ENCODE data around the gene PDAP1.

DNA sequence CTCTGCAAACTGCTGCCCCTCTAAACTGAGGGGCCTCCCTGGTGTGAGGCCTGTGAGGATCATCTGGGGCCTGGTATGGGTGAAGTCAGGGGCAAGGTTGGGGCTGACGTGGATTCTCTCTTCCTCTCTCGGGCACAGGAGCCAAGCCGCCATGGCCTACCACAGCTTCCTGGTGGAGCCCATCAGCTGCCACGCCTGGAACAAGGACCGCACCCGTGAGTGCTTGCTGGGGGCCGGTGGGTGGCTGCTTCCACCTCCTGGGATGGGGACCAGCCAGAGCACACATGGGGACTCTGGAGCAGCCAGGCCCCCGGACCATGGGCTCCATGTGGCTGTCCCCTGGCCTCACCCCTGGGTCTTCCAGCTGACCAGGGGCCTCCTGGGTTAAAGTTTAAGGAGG lies 22.8 kb downstream of the PDAP1 start:
- TF ChIP-seq, protein P1, sequence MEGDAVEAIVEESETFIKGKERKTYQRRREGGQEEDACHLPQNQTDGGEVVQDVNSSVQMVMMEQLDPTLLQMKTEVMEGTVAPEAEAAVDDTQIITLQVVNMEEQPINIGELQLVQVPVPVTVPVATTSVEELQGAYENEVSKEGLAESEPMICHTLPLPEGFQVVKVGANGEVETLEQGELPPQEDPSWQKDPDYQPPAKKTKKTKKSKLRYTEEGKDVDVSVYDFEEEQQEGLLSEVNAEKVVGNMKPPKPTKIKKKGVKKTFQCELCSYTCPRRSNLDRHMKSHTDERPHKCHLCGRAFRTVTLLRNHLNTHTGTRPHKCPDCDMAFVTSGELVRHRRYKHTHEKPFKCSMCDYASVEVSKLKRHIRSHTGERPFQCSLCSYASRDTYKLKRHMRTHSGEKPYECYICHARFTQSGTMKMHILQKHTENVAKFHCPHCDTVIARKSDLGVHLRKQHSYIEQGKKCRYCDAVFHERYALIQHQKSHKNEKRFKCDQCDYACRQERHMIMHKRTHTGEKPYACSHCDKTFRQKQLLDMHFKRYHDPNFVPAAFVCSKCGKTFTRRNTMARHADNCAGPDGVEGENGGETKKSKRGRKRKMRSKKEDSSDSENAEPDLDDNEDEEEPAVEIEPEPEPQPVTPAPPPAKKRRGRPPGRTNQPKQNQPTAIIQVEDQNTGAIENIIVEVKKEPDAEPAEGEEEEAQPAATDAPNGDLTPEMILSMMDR (IDR thresholded peaks at IDR 0.05) = no peak
- no peak for TF ChIP-seq EP300 (IDR thresholded peaks at IDR 0.05)
- TF ChIP-seq NFE2L2 (conservative IDR thresholded peaks at IDR 0.05; ENCODE audit: low read length) = no peak
- TF ChIP-seq, protein P2, sequence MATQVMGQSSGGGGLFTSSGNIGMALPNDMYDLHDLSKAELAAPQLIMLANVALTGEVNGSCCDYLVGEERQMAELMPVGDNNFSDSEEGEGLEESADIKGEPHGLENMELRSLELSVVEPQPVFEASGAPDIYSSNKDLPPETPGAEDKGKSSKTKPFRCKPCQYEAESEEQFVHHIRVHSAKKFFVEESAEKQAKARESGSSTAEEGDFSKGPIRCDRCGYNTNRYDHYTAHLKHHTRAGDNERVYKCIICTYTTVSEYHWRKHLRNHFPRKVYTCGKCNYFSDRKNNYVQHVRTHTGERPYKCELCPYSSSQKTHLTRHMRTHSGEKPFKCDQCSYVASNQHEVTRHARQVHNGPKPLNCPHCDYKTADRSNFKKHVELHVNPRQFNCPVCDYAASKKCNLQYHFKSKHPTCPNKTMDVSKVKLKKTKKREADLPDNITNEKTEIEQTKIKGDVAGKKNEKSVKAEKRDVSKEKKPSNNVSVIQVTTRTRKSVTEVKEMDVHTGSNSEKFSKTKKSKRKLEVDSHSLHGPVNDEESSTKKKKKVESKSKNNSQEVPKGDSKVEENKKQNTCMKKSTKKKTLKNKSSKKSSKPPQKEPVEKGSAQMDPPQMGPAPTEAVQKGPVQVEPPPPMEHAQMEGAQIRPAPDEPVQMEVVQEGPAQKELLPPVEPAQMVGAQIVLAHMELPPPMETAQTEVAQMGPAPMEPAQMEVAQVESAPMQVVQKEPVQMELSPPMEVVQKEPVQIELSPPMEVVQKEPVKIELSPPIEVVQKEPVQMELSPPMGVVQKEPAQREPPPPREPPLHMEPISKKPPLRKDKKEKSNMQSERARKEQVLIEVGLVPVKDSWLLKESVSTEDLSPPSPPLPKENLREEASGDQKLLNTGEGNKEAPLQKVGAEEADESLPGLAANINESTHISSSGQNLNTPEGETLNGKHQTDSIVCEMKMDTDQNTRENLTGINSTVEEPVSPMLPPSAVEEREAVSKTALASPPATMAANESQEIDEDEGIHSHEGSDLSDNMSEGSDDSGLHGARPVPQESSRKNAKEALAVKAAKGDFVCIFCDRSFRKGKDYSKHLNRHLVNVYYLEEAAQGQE (IDR thresholded peaks at IDR 0.05) = no peak
- TF ChIP-seq, protein P3, sequence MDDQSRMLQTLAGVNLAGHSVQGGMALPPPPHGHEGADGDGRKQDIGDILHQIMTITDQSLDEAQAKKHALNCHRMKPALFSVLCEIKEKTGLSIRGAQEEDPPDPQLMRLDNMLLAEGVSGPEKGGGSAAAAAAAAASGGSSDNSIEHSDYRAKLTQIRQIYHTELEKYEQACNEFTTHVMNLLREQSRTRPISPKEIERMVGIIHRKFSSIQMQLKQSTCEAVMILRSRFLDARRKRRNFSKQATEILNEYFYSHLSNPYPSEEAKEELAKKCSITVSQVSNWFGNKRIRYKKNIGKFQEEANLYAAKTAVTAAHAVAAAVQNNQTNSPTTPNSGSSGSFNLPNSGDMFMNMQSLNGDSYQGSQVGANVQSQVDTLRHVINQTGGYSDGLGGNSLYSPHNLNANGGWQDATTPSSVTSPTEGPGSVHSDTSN (IDR thresholded peaks at IDR 0.05) = no peak
- no peak for TF ChIP-seq PHF8 (IDR thresholded peaks at IDR 0.05; ENCODE audit: borderline replicate concordance, low read depth)
- no peak for TF ChIP-seq RAD21 (conservative IDR thresholded peaks at IDR 0.05 in 1 of 2, IDR thresholded peaks at IDR 0.05 in 1 of 2)
- TF ChIP-seq, protein P4, sequence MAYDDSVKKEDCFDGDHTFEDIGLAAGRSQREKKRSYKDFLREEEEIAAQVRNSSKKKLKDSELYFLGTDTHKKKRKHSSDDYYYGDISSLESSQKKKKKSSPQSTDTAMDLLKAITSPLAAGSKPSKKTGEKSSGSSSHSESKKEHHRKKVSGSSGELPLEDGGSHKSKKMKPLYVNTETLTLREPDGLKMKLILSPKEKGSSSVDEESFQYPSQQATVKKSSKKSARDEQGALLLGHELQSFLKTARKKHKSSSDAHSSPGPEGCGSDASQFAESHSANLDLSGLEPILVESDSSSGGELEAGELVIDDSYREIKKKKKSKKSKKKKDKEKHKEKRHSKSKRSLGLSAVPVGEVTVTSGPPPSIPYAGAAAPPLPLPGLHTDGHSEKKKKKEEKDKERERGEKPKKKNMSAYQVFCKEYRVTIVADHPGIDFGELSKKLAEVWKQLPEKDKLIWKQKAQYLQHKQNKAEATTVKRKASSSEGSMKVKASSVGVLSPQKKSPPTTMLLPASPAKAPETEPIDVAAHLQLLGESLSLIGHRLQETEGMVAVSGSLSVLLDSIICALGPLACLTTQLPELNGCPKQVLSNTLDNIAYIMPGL (CRISPR knock-in tag; IDR thresholded peaks at IDR 0.05; ENCODE audit: borderline replicate concordance) = no peak
- no peak for TF ChIP-seq MAZ (IDR thresholded peaks at IDR 0.05; ENCODE audit: borderline replicate concordance, low read depth, low read length)
- TF ChIP-seq CHD2 (IDR thresholded peaks at IDR 0.05; ENCODE audit: low read length, partially characterized antibody) = no peak
- TF ChIP-seq KDM5A (IDR thresholded peaks at IDR 0.05) = no peak
- no peak for TF ChIP-seq POLR2A (IDR thresholded peaks at IDR 0.05; ENCODE audit: low read length)
